HG03457 (cell line): Measurements from ENCODE around the gene NUP205.

Experiments used
- ATAC-seq: cut with Tn5 transposase; IDR thresholded peaks from one replicate; pipeline ENCODE4 v1.9.1; 2021; ENCODE audit warnings: moderate number of reproducible peaks; ENCODE audit not compliant: unreplicated experiment

NUP205 gene

GRCh38 chr7:135697276-135698049, 139.7 kb downstream of the NUP205 start:
- no peak for ATAC-seq
